NCI-H2171 (cell line): Measurements from ENCODE around the gene NCAM1.
A peak's percentile ranks its signal among the peaks of the same experiment; 100 is the strongest.

Experiments
- DNase-seq: peaks from one replicate; lab custom pipeline; 2025; lab: John Stamatoyannopoulos, UW

The NCAM1 gene

DNA sequence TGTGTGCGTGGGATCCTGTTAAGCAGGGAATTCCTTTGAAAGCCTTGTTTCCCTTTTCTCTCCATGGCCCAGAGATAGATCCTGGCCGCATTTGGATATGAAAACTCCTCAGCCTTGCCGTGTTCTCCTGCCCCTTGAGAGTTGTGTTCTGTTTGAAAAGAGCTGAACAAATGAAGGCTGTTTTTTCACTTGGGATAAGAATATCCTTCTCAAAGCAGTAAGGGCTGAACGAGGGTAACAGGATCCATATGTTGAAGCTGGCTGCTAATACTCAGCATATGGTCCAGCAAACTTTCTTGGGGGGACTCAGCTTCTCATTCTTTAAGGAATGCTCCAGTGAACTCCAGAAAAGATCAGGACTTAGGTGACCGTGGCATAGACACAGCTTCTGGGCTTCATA, 238.6 kb downstream of the NCAM1 start:
- DNase-seq, result no peak

DNA sequence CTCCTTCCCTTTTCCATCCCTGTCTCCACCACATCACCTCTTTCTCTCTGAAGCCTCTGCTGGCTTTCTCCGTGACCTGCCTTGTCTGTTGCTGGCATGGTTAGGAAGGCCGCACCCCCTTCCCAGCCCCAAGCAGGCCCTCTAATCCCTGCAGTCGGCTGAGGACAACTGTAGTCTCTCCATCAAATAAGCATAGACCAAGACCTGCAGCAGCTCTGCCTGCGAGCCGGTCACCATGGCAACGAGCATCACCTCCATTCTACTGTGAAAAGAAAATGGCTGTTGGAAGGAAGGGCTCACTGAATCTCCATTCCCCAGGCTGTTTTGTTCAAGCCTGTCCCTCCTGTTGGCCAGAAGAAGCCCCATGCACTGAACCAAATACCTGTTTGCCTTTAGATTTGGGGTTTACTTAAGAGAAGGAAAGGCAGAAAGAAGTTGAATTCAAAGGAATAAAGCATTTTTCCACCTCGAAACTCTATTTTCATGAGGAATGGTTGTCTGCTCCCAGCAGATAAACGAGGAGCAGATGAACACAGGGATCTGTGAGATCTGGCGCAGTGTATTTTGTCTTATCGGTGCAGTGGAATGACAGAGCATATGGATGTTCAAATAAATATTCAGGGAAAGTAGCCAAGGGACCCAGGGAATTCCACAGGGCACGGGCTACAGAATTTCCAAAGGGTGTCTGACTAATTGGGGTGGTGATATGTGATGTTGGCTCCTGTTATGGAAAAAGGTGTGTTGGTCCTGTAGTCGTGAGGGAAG, 240.0 kb downstream of the NCAM1 start:
- DNase-seq, result no peak

DNA sequence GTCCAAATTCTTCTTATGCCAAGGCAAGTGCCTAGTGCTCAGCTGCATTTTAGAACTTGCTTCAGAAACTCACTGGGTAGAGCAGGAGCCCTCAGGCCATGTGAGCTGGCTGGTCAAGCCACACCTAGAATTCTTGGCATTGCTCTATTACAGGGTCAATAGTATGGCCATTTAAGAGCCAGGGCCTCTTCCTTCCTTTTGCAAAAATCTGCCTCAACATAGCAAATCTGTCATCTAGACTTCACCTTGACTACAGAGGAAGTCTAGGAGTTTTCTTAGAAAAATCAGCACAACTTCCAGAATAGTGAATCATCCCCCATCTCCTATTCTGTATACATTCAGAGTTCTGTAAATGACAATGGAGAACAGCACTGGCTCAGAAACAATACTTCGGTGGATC, 241.2 kb downstream of the NCAM1 start:
- no peak for DNase-seq

DNA sequence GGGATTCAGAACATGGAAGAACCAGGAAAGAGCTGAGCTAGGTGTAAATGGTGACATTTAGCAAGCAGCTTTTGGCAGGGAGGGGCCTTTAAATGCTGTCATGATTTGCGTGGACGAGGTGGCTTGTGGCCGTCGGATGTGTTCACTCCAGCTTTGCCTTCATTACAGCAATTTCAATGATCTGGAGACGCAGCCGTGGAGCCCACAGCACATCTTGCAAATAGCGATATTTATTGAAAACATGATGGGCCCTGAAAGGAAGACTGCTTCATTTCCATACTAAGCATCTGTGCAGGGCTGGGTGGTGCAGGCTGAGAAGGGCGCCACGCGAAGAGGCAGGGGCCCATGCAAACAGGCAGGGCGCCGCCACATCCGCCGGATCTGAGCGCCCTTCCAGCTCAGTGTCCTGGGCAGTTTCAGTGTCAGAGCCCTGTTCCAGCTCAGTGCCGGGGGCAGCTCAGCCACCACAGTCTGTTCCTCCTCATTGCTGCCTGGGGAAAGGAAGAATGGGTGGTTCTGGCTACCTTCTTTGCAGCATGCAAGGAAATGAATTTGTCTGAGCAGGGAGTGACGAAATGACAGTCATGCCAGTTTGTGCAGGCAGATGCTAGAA, 242.0 kb downstream of the NCAM1 start:
- DNase-seq, result no peak

DNA sequence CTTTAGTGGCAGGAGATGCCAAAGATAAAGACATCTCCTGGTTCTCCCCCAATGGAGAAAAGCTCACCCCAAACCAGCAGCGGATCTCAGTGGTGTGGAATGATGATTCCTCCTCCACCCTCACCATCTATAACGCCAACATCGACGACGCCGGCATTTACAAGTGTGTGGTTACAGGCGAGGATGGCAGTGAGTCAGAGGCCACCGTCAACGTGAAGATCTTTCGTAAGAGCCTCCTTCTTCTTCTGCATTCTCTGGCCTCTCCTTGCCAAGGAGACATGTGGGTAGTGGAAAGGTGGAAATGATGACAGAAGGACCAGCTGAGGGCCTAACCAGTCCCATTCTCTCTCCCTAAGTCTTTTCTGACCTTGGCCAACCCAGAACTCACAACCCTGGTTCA, 243.1 kb downstream of the NCAM1 start:
- no peak for DNase-seq

DNA sequence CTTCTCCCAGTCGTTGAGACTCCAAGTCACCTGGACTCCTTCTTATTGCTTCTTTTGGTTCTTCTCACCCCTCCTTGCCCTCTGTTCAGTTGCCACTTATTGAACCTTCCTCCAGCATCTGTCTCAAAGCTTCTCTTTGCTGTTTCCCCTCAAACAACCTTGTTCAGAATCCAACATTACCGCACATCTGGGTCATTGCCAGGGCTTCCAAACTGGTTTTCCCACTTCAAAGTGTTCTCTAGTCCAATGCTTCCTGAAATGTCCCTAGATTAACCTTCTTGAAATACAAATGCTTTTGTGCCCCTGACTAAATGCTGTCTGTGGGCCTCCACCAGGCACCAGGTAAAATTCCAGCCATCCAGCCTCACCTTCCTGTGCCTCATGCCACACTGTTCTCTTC, 252.3 kb downstream of the NCAM1 start:
- no peak for DNase-seq

DNA sequence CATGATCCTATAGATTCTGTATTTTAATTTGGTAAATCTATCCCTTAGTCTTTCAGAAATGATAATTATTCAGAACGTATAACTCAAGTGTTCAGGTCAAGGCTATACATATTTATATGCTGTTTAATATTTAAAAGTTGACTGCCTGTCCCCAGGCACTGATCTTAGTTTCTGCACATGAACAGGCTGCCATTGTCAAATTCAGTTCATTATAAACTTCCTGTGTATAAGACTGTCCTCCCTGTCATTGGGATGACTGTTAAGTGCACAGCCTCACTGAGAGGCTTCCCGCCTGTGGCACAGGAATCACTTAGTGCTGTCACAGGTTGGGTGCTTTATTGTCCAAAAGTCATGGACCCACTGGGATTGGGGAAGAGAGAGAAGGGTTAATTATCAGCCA, 261.0 kb downstream of the NCAM1 start:
- DNase-seq, result no peak

DNA sequence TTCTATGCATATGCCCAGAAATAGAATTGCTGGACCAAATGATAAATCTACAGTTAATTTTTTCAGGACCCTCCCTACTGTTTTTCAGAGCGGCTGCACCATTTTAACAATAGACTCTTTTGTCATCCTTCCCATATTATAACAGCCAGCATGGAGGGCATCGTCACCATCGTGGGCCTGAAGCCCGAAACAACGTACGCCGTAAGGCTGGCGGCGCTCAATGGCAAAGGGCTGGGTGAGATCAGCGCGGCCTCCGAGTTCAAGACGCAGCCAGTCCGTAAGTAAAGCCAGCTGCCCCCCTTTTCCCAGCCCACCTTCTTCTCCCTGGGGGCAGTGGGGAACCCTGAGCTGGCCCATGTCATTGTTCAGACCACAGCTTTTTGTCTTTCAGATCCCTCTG, 273.7 kb downstream of the NCAM1 start:
- DNase-seq, result no peak

DNA sequence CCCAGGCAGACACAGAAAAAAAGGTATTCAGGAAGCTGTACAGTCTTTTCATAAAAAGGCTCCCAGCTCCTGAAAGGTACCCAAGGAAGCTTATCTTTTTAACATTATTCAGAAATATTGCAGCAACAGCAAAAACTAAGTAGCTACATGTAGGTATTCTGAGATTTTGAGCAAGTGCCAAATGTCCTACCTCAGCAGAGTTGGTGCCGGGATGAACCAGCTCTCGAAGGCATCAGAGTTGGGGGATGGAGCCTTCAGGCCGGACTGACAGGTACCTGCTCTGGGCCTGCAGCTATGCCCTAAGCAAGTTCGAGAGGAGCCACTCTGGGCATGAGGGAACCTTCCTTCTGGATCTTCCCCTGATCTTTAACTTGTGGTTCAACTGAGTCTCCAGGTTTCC, 276.0 kb downstream of the NCAM1 start:
- no peak for DNase-seq

DNA sequence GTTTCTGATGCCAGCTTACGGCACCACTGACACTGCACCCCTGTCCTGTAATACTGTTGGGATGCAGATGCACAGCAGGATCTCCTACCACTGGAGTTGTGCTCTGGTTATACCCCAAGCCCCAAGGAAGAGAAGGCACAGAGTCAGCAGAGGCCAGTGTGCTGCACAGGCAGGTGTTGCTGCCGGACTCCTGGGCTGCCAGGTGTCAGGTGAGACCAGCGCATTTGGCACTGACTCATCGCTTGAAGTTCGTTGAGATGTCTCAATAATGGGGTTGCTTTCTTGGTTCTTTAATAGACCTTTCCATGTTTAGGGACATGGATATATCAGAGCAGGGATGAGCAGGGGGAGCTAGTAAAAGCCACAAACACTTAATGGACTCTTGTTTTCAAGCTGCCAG, 277.5 kb downstream of the NCAM1 start:
- DNase-seq, result no peak

DNA sequence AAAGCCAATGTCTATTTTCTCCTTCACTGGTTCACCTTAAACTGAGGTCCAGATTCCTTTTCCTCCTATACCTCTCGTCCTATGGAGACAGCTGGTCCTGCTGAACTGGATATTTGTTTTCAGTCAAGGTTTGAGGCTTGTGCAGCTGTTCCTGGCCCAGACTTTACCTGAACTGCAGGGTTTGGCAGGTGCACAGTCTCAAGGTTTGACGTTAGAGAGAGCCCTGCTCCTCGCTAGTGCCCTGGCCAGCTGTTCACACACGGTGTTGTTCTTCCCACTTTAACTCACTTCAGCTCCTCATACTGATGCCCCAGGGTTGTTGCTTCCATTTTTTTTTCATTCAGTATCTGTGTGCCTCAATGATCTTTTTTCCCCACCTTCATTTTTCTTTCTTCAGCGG, 279.2 kb downstream of the NCAM1 start:
- peak; percentile 83 for DNase-seq

DNA sequence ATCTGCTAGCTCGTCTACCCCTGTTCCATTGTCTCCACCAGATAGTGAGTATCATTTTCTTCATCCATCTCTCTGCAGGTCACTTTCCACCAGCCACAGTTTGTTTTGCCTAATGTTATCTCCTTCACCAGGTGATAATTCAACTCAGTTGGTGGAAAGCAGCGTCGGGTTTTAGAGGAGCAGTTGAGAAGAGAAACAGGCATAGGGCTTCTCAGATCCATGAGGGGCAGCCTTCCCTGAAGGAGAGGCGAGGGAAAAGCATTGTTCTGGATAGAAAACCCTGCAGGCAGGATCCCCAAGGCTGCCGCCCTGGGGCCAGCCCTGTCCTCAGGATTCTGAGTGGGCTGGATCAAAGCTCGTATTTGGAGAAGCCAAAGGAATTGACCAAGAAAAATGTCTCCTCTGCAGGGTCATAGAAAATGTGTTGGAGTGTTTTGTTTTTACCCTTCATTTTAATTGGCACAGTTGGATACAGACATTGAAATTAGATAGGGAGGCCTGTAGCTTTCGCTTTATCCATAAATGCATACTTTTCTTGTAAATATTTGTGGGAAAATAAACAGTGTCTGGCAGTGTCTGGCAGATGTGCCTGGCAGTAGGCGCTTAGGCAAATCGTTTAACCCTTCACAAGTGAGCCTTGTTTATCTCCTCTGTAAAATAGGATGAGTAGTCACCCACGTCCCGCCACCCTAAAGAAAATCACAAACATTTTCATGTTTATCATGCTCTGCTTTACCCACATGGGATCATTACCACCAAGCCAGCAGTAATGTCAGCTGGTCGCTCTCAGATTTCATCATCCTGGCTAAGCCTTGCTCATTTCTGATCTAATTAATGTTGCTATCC, 279.8 kb downstream of the NCAM1 start:
- DNase-seq, result no peak

DNA sequence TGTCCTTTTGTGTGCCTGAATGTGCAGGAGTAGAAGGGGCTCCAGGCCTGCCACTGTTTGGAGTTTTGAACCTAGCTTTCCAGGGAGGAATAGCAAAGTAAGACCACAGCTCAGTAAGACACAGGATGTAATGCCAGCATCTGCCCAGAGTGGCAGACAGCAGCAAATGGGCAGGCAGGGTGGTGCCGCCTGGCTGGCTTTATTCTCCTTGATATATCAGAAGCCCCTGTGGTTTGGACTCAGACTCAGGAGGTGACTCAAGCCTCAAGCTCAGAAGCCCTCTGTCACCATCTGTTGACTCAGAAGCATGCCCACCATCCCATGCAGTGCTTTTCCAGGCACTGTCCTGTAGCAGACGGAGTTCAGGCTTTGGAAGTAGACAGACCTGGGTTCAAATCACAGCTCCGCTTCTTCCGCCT, 280.4 kb downstream of the NCAM1 start:
- no peak for DNase-seq

DNA sequence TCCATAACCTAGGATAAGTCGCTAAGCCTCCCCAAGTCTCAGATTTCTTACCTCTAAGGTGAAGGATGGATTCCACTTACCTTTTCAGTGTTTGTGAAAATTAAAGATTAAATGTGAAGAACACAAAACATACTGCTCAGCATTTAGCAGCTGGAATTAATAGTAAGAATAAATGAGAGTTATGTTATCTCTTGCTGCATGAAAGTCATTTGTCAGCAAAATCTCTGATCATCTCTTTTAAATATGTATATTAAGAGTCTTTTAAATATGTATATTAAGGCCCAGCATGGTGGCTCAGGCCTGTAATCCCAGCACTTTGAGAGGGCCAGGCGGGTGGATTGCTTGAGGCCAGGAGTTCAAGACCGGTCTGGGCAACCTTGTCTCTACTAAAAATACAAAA, 280.8 kb downstream of the NCAM1 start:
- DNase-seq, result no peak

DNA sequence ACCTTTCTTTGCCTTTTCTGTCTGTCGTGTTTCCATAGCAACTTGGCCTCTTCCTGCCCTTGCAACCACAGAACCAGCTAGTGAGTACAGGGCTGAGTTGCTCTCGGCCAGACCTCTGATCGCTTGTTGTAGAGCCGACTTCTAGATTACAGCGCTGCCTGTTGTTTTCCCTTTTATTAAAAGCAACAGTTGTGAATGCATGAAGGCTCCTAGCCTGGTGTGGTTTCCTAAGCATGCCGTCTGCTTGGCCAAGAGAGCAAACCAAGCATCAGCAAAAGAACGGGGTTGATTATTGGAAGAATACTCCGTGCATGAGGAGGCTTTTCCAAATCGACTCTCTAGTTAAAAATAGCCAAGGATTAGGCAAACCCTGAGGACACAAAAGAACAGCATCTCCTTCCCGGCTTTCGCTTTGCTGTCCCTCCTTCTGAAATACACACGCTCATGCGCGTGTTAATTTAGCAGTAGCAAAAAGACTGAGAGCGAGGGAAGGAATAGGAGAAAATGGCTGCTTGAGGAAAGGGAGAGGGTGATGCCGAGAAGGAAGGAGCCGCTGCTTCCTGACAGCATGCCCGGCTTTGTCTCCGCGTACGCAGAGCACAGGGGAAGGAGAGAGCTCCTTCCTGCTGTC, 281.7 kb downstream of the NCAM1 start:
- no peak for DNase-seq

DNA sequence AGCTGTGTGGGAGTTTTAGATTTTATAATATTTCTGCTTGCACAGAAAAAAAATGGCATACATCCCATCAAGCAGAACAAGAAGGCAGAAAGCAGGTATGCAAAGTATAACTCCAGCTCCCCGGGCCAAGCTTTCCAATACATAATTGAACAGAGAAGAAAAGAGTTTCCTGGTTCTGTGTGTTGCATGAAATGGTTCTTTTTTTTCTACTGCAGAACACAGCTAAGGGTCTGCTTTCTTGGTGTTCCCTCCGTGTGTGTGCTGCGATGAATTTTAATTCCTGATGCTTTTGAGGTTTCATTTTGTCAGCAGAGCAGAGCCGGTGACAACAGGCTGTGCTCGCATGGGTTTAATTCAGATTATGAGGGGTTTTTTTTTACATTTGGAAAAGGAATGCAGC, 282.5 kb downstream of the NCAM1 start:
- DNase-seq, result no peak

DNA sequence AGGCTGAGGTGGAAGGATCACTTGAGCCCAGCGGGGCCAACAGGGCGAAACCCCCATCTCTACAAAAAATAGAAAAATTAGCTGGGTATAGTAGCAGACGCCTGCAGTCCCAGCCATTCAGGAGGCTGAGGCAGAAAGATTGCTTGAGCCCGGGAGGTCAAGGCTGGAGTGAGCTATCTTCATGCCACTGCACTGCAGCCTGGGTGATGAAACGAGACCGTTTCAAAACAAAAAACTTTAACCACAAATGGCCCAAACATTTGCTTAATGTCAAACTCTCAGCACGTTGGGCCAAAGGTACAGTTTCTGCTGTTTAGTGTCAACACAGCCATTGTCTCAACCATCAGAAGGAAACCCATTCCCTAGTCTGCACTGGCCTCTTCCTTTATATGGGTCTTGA, 284.0 kb downstream of the NCAM1 start:
- no peak for DNase-seq

DNA sequence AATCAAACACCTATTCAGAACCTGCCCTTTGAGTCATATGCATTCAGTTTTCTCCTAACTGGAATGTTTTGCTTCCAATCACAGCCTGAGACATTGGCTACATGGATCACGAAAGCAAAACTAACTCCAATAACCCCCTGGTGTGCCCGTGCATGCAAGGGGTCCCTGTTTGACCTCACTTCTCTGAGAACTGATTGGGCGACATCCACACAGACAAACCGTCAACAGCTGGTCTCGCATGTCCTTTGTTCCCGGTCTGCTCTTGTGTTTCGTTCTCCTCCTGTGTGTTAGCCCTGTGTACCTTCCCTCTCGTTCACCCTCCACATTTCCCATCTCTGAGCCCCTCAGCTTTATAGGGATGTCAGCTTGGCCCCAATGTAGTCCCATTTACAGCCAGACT, 286.0 kb downstream of the NCAM1 start:
- no peak for DNase-seq

DNA sequence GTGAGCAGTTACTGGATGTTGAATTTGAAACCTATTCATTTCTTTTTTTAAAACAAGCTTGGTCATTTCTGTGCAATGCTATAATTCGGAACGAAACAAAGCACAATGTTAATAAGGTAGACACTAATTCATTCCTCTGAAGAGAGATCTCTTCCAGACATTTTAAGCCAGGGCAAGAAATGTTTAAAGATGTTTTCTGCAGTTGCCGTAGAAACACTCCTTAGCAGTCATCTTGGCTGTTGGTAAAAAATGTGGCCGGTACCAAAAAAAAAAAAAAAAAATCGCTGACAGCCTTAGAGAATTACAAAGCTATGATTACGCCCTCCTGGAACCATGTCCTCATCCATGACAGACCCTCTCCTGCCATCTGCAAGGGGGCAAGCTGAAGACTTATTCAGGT, 286.7 kb downstream of the NCAM1 start:
- no peak for DNase-seq

DNA sequence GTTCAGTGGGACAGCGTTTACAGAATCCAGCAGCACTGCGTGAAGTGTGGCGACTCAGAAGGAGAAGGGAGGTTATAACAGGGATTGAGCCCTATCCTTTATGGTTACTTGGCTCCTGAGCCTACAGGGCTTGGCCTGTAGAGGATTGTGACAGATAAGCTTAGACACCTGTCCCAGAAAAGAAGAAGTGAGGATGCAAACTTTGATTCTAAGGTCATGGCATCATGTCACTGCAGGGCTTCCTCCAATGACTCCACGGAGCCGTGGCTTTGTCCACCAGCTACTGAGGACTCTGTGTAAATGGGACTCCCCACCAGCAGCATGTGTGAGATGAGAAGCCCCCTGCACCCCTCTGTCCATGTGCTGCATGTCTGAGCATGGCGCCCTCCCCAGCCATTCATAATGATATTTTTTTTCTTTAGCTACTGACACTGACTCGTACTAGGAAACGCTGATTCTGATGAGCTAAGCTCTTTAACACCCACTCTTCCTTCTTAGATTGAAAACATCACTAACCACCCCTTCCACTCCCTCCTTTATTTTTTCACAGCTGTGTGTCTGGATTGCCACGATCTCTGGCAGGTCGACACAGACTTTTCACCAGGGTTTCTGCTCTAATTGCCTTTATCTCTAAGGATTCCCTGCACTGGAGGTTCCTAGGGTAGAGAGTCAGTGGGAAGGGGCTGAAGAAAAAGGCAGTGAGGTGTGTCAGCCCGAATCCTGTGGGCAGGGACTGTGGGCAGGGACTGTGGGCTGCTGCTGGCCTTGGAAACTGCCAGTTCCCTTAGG, 287.7 kb downstream of the NCAM1 start:
- DNase-seq, result no peak

DNA sequence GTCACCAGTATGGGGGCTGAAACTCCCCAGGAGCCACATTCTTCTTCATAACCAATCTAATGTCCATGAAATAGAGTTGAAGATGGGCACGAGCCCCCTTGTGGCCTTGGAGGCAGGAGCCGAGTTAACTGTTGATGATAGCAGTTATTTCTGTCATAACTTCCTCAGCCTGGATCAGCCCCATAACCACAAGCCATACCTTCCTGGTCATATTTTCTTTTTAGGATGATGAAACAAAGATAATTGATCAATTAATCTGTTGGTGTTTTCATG, 288.2 kb downstream of the NCAM1 start:
- DNase-seq, result no peak

DNA sequence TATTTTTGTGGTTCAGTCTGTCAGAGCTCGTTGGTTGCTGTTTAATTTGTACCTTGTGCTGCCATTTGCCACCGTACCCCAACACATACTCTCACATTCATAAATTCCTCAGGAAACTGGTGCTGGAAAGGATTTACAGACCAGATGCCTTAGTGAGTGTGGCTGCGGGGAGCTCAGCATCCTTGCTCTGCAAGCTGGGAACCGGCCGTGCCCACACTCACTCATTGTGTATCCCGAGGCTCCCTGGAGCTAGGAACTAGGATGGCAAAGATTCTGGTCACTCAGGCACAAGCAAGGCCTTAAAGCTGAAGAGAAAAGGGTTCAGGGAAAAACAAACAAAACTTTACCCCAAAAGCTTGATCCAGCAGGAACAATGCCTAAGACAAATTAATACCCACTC, 288.6 kb downstream of the NCAM1 start:
- no peak for DNase-seq
